Measurements from ENCODE around the gene SLC6A12. TPM values are rescaled to one million over a fixed set of nuclear protein-coding genes. Genes with fewer than 3 reads are reported as not detected.
A peak's percentile ranks its signal among the peaks of the same experiment; 100 is the strongest.

The SLC6A12 gene
- total and polyA plus RNA-seq, 9 of the 15 experiments (the other 6 are each of a cell fraction or from before 2014, with no cell fraction given), result not detected

- TF ChIP-seq NBN (IDR thresholded peaks at IDR 0.05; ENCODE audit: low read depth) (no peak), ZFP36 (IDR thresholded peaks at IDR 0.05; ENCODE audit: low read depth, low read length, partially characterized antibody) (peak; percentile 73), FOXJ2 (tag; IDR thresholded peaks at IDR 0.05) (no peak), ZNF436 (CRISPR knock-in tag; IDR thresholded peaks at IDR 0.05) (0 out of 2 replicates have a peak, but pooled peaks have one; percentile 38)
- DNase-seq (ENCODE audit: extremely low read depth in 1 of 4, low spot score in 3 of 4) (no peak), FAIRE-seq (no peak), ATAC-seq (no peak)
- no TSS peak for BruUV-seq (replicated peaks)
- H3K4me1 ChIP-seq (replicated peaks in 1 of 2; ENCODE audit: control insufficient read depth in 2 of 2, insufficient read depth in 2 of 2, low read length in 2 of 2), result peaks cover 0 to 6% of the 10 kb centered on the region in 2 experiments; a peak in 2 of 5 replicates
- no peaks in the 10 kb centered on the region for H3K9me3 ChIP-seq (replicated peaks; ENCODE audit: control insufficient read depth, insufficient read depth, low read depth, low read length)
- H3K4me3 ChIP-seq, result no peak overlapping the region
- in situ Hi-C loops (cut with MboI), result no loop called here
- H3K9ac ChIP-seq (ENCODE audit: insufficient read depth in 1 of 2, low read depth in 2 of 2, low read length in 2 of 2), result no peak overlapping the region
- CTCF ChIA-PET (ENCODE audit: low intra/inter-chr PET ratio), result no interaction called here
- POLR2A ChIA-PET, result no interaction called here
- no peak overlapping the region for H2AFZ ChIP-seq (ENCODE audit: low read depth, low read length)
- H3K27ac ChIP-seq (ENCODE audit: extremely low read depth, low read depth, low read length), result no peak overlapping the region
- no peak overlapping the region for H3K4me2 ChIP-seq (ENCODE audit: insufficient read depth, low read length)
- H3K9me1 ChIP-seq (ENCODE audit: control insufficient read depth, insufficient read depth, low read length), result no peaks in the 10 kb centered on the region
- intact Hi-C loops (cut with micrococcal nuclease), result no loop called here
- H3K79me2 ChIP-seq (ENCODE audit: control insufficient read depth, insufficient read depth, low read length), result no peaks in the 10 kb centered on the region
- peaks cover 14 to 52% of the 10 kb centered on the region in 2 experiments; a peak in 4 of 5 replicates for H3K27me3 ChIP-seq (ENCODE audit: control insufficient read depth in 2 of 2, insufficient read depth in 2 of 2, low read length in 2 of 2)
- no peaks in the 10 kb centered on the region for H3K36me3 ChIP-seq (ENCODE audit: control insufficient read depth, insufficient read depth, low read length)
- peaks cover 3% of the 10 kb centered on the region; the same call in 1 of the 2 replicates for H4K20me1 ChIP-seq (replicated peaks; ENCODE audit: control insufficient read depth, insufficient read depth, low read length)
- 0% methylated on average over 5 of the region's 6 CpGs for WGBS (ENCODE audit: insufficient coverage, low coverage, missing lambda C conversion rate)
Measured at GRCh38 chr12:189622-189962, 24.4 kb downstream of the SLC6A12 start.

- Histone ChIP-seq H3K4me3 (no peak overlapping the region; the same call in 1 of the 2 replicates), H2AFZ (ENCODE audit: low read depth, low read length) (peak overlapping the region; percentile 85; the same call in 1 of the 2 replicates), H3K27me3 (ENCODE audit: control insufficient read depth in 2 of 2, insufficient read depth in 2 of 2, low read length in 2 of 2) (peaks cover 13 to 47% of the 10 kb centered on the region in 2 experiments; a peak in 4 of 5 replicates), H3K79me2 (ENCODE audit: control insufficient read depth, insufficient read depth, low read length) (no peaks in the 10 kb centered on the region), H3K27ac (ENCODE audit: extremely low read depth, low read depth, low read length) (no peak overlapping the region), H3K36me3 (ENCODE audit: control insufficient read depth, insufficient read depth, low read length) (no peaks in the 10 kb centered on the region), H3K9me1 (ENCODE audit: control insufficient read depth, insufficient read depth, low read length) (no peaks in the 10 kb centered on the region), H3K4me2 (ENCODE audit: insufficient read depth, low read length) (0 out of 2 replicates have a peak overlapping the region, but pooled peaks have one; percentile 32), H4K20me1 (replicated peaks; ENCODE audit: control insufficient read depth, insufficient read depth, low read length) (no peaks in the 10 kb centered on the region), H3K4me1 (replicated peaks in 1 of 2; ENCODE audit: control insufficient read depth in 2 of 2, insufficient read depth in 2 of 2, low read length in 2 of 2) (peaks cover 0 to 6% of the 10 kb centered on the region in 2 experiments; a peak in 2 of 5 replicates), H3K9me3 (replicated peaks; ENCODE audit: control insufficient read depth, insufficient read depth, low read depth, low read length) (no peaks in the 10 kb centered on the region), H3K9ac (ENCODE audit: insufficient read depth in 1 of 2, low read depth in 2 of 2, low read length in 2 of 2) (peak overlapping the region in 1 of 2 experiments; percentile 78; a peak in 1 of 4 replicates)
- ATAC-seq, result peak; percentile 96
- POLR2A ChIA-PET, result no interaction called here
- DNase-seq (ENCODE audit: extremely low read depth in 1 of 4, low spot score in 3 of 4), result peak; percentile 49 to 86 (median 82)
- no TSS peak for BruUV-seq (replicated peaks)
- intact Hi-C loops (cut with micrococcal nuclease), result no loop called here
- WGBS (ENCODE audit: insufficient coverage, low coverage, missing lambda C conversion rate), result 9% methylated on average over 14 of the region's 52 CpGs
- CTCF ChIA-PET (ENCODE audit: low intra/inter-chr PET ratio), result no interaction called here
- no peak for FAIRE-seq
- in situ Hi-C loops (cut with MboI), result no loop called here
- TF ChIP-seq VEZF1 (CRISPR knock-in tag; IDR thresholded peaks at IDR 0.05), result peak; percentile 75
- TF ChIP-seq ZBTB33 (CRISPR knock-in tag; IDR thresholded peaks at IDR 0.05), result peak; percentile 77
- TF ChIP-seq L3MBTL2 (IDR thresholded peaks at IDR 0.05), result peak; percentile 59; the same call in 1 of the 2 replicates
- TF ChIP-seq ZNF740 (CRISPR knock-in tag; IDR thresholded peaks at IDR 0.05), result peak; percentile 69; the same call in 1 of the 2 replicates
- TF ChIP-seq ZNF740 (tag; IDR thresholded peaks at IDR 0.05), result no peak
- no peak for TF ChIP-seq ZNF274 (IDR thresholded peaks at IDR 0.05; ENCODE audit: borderline replicate concordance, low read depth, low read length)
Measured at GRCh38 chr12:188910-189621, 24.9 kb downstream of the SLC6A12 start.
